Activated CD8-positive, alpha-beta T cell treated with anti-CD3 and anti-CD28 coated beads for 36 hours (primary cell): Measurements from ENCODE around the gene SF3A1. TPM values are rescaled to one million over a fixed set of nuclear protein-coding genes. Genes with fewer than 3 reads are reported as not detected.
A peak's percentile ranks its signal among the peaks of the same experiment; 100 is the strongest.

Source experiments
- ATAC-seq: fragments of 200-7000 bp; cut with Tn5 transposase; one replicate; pipeline ENCODE4 v1.10.0; 2021; ENCODE audit warnings: mild to moderate bottlenecking, moderate library complexity
- CTCF ChIA-PET: fragments of 350-600 bp; sonication (Branson Sonifier 250); formaldehyde crosslinking; loops from one replicate; lab custom pipeline; 2021; ENCODE audit warnings: antibody characterized with exemption; lab: Charles Lee
- POLR2A ChIA-PET: fragments of 350-600 bp; sonication (Branson Sonifier 250); formaldehyde crosslinking; loops from one replicate; lab custom pipeline; 2021; ENCODE audit warnings: antibody characterized with exemption; lab: Charles Lee
- DNase-seq: peaks from one replicate; pipeline ENCODE4 v3.0.0-alpha.2; 2020
- H3K27ac Mint-ChIP-seq: one replicate; pipeline ENCODE4 v1.8.0; 2021; ENCODE audit warnings: mild to moderate bottlenecking, mixed read lengths
- H3K27me3 Mint-ChIP-seq: one replicate; pipeline ENCODE4 v1.8.0; 2021; ENCODE audit warnings: mixed read lengths
- H3K36me3 Mint-ChIP-seq: one replicate; pipeline ENCODE4 v1.8.0; 2021; ENCODE audit warnings: low read depth, mixed read lengths
- H3K4me1 Mint-ChIP-seq: one replicate; pipeline ENCODE4 v1.8.0; 2021; ENCODE audit warnings: low read depth, mixed read lengths
- H3K4me3 Mint-ChIP-seq: one replicate; pipeline ENCODE4 v1.8.0; 2021; ENCODE audit warnings: mild to moderate bottlenecking, moderate library complexity, mixed read lengths
- H3K9me3 Mint-ChIP-seq: one replicate; pipeline ENCODE4 v1.8.0; 2021; ENCODE audit warnings: mixed read lengths
- CTCF ChIP-seq: fragments of 200-600 bp; IDR thresholded peaks from one replicate; pipeline ENCODE4 v1.8.0; 2022; ENCODE audit warnings: antibody characterized with exemption, mild to moderate bottlenecking
- intact Hi-C: fragments of 100-400 bp; cut with micrococcal nuclease; formaldehyde crosslinking; loops from one replicate; pipeline ENCODE4 v1.10.0; 2022
- total RNA-seq, 2 experiments: library from RNA; stranded (reverse); gene quantifications; one replicate each; pipeline ENCODE4 v1.2.3, GENCODE V29; 2021

Gene SF3A1
- total RNA-seq, 2 experiments from 2014 or later: 252 to 262 TPM

- Mint-ChIP-seq H3K27ac (peak overlapping the region; percentile 76), H3K4me3 (peak overlapping the region; percentile 2), H3K4me1 (peaks cover 33% of the 10 kb centered on the region), H3K27me3 (no peaks in the 10 kb centered on the region), H3K36me3 (no peaks in the 10 kb centered on the region), H3K9me3 (no peaks in the 10 kb centered on the region)
- intact Hi-C loops: no loop called here
- no peak for ATAC-seq
- ChIA-PET POLR2A (interaction anchor here (0.9 to 2.8 kb wide), 9 partner anchors 12 to 130 kb away, joined by 3 to 20 read pairs (median 3); partner anchors contain the start of genes CASTOR1 and MTFP1), CTCF (interaction anchor here (0.8 to 21.0 kb wide), 13 partner anchors 9 to 285 kb away, joined by 3 to 472 read pairs (median 7); partner anchors contain the start of genes CASTOR1 and MTFP1)
- peak; percentile 47 for DNase-seq
- TF ChIP-seq CTCF: no peak
Measured at GRCh38 chr22:30392661-30393321, 36.1 kb upstream of the SF3A1 start.

- H3K4me3 Mint-ChIP-seq: no peak overlapping the region
- peak; percentile 90 for DNase-seq
- TF ChIP-seq CTCF: peak; percentile 91
- H3K27me3 Mint-ChIP-seq: no peaks in the 10 kb centered on the region
- H3K27ac Mint-ChIP-seq: peak overlapping the region; percentile 93
- no peaks in the 10 kb centered on the region for H3K36me3 Mint-ChIP-seq
- peak; percentile 75 for ATAC-seq
- intact Hi-C loops: loop anchor here (1.0 to 2.0 kb wide), 2 partner anchors 34 to 94 kb away; partner anchors contain the start of gene MTFP1
- CTCF ChIA-PET: interaction anchor here (0.6 to 21.0 kb wide), 36 partner anchors 10 to 283 kb away, joined by 3 to 472 read pairs (median 5); partner anchors contain the start of genes CASTOR1, CCDC157, MTFP1 and SF3A1
- H3K9me3 Mint-ChIP-seq: no peaks in the 10 kb centered on the region
- POLR2A ChIA-PET: interaction anchor here (0.6 to 2.8 kb wide), 7 partner anchors 19 to 174 kb away, joined by 3 to 20 read pairs (median 3); no protein-coding TSS in a partner anchor
- peaks cover 29% of the 10 kb centered on the region for H3K4me1 Mint-ChIP-seq
Measured at GRCh38 chr22:30390974-30391691, 34.4 kb upstream of the SF3A1 start.

GRCh38 chr22:30386960-30387827 is 30.5 kb upstream of the SF3A1 start, which contains the start of gene RNF215:
TSS of gene RNF215 (minus strand) at chr22:30387411. CDS start at chr22:30387313, 98 bp downstream.
- ChIA-PET POLR2A (interaction anchor here (0.6 to 2.5 kb wide), 5 partner anchors 30 to 118 kb away, joined by 3 to 19 read pairs (median 3); partner anchors contain the start of genes CASTOR1, CCDC157 and SF3A1), CTCF (interaction anchor here (0.6 to 21.0 kb wide), 38 partner anchors 8 to 284 kb away, joined by 3 to 472 read pairs (median 4); partner anchors contain the start of genes CASTOR1, CCDC157, MTFP1 and SEC14L2)
- ATAC-seq: peak; percentile 78
- intact Hi-C loops: no loop called here
- Mint-ChIP-seq H3K9me3 (no peaks in the 10 kb centered on the region), H3K36me3 (no peaks in the 10 kb centered on the region), H3K27me3 (no peaks in the 10 kb centered on the region), H3K4me3 (peak within 1 kb of the TSS; percentile 76), H3K4me1 (peaks cover 15% of the 10 kb centered on the region), H3K27ac (peak within 1 kb of the TSS; percentile 43)
- DNase-seq: peak; percentile 78
- peak; percentile 89 for TF ChIP-seq CTCF

- ATAC-seq (no peak), DNase-seq (no peak)
- peak overlapping the region; percentile 76 for H3K4me3 Mint-ChIP-seq
- no peak for TF ChIP-seq CTCF
- no peaks in the 10 kb centered on the region for H3K9me3 Mint-ChIP-seq
- no peaks in the 10 kb centered on the region for H3K27me3 Mint-ChIP-seq
- ChIA-PET CTCF (interaction anchor here (0.9 to 21.0 kb wide), 10 partner anchors 10 to 122 kb away, joined by 3 to 472 read pairs (median 7); partner anchors contain the start of genes CASTOR1, MTFP1 and SEC14L2), POLR2A (interaction anchor here (1.3 to 2.5 kb wide), 2 partner anchors 9 to 98 kb away, joined by 4 to 19 read pairs; partner anchors contain the start of gene CASTOR1)
- intact Hi-C loops: no loop called here
- peaks cover 9% of the 10 kb centered on the region for H3K4me1 Mint-ChIP-seq
- H3K27ac Mint-ChIP-seq: no peak overlapping the region
- H3K36me3 Mint-ChIP-seq: no peaks in the 10 kb centered on the region
Measured at GRCh38 chr22:30386608-30386959, 29.9 kb upstream of the SF3A1 start.
